ENCODE results near the gene MALRD1.

DNA sequence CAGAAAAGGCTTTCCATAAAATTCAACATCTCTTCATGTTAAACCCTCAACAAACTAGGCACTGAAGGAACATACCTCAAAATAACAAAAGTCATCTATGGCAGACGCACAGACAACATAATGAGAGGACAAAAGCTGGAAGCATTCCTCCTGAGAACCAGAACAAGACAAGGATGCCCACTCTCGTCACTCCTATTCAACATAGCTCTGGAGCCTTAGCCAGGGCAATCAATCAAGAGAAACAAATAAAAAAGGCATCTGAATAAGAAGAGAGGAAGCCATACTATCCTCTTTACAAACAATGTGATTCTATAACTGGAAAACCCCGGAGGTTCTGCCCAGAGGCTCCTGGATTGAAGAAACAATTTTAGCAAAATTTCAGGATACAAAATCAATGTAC lies 251.0 kb downstream of the MALRD1 start:
- TF ChIP-seq CTCF (IDR thresholded peaks at IDR 0.05) (no peak), EP300 (IDR thresholded peaks at IDR 0.05) (no peak), POLR2A (IDR thresholded peaks at IDR 0.05; ENCODE audit: low read depth) (no peak)
